WTC11 (cell line): Measurements from ENCODE around the gene TNN.

Experiments
- CREM ChIP-seq: sonication (generic); formaldehyde crosslinking; IDR thresholded peaks from 2 replicates; pipeline ENCODE4 v1.8.1; 2022; ENCODE audit warnings: mild to moderate bottlenecking, missing genetic modification reagents, moderate library complexity
- CTCF ChIP-seq: fragments of 200-600 bp; IDR thresholded peaks from 2 replicates; pipeline ENCODE4 v1.8.0; 2022; ENCODE audit warnings: antibody characterized with exemption
- MYBL2 ChIP-seq: sonication (generic); formaldehyde crosslinking; IDR thresholded peaks from 2 replicates; pipeline ENCODE4 v1.8.1; 2023; ENCODE audit warnings: mild to moderate bottlenecking, moderate library complexity, missing genetic modification reagents
- NFATC4 ChIP-seq: fragments of 250-450 bp; sonication (Bioruptor Pico); IDR thresholded peaks from 2 replicates; pipeline ENCODE4 v1.9.0; 2021; ENCODE audit warnings: mild to moderate bottlenecking
- USF2 ChIP-seq: sonication (generic); formaldehyde crosslinking; IDR thresholded peaks from 2 replicates; pipeline ENCODE4 v1.8.1; 2023; ENCODE audit warnings: mild to moderate bottlenecking, missing genetic modification reagents, moderate library complexity
- TF ChIP-seq, protein P1 (sequence below): sonication (generic); formaldehyde crosslinking; IDR thresholded peaks from 2 replicates; pipeline ENCODE4 v1.8.1; 2022; ENCODE audit warnings: mild to moderate bottlenecking, moderate library complexity, missing genetic modification reagents
- TF ChIP-seq, protein P2 (sequence below): sonication (generic); formaldehyde crosslinking; IDR thresholded peaks from 2 replicates; pipeline ENCODE4 v1.8.1; 2023; ENCODE audit warnings: mild to moderate bottlenecking, missing genetic modification reagents
- TF ChIP-seq, protein P3 (sequence below): sonication (generic); formaldehyde crosslinking; IDR thresholded peaks from 2 replicates; pipeline ENCODE4 v1.8.1; 2022; ENCODE audit warnings: mild to moderate bottlenecking, missing genetic modification reagents, moderate library complexity, borderline replicate concordance
- TF ChIP-seq, protein P4 (sequence below): sonication (generic); formaldehyde crosslinking; IDR thresholded peaks from 2 replicates; pipeline ENCODE4 v1.8.0; 2022; ENCODE audit warnings: missing genetic modification reagents

GRCh38 chr1:175179837-175180590, 112.4 kb downstream of the TNN start:
- no peak for TF ChIP-seq NFATC4 (CRISPR knock-in tag)
- TF ChIP-seq, protein P1, sequence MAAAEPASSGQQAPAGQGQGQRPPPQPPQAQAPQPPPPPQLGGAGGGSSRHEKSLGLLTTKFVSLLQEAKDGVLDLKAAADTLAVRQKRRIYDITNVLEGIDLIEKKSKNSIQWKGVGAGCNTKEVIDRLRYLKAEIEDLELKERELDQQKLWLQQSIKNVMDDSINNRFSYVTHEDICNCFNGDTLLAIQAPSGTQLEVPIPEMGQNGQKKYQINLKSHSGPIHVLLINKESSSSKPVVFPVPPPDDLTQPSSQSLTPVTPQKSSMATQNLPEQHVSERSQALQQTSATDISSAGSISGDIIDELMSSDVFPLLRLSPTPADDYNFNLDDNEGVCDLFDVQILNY (CRISPR knock-in tag): no peak
- TF ChIP-seq CREM: no peak
- TF ChIP-seq, protein P2, sequence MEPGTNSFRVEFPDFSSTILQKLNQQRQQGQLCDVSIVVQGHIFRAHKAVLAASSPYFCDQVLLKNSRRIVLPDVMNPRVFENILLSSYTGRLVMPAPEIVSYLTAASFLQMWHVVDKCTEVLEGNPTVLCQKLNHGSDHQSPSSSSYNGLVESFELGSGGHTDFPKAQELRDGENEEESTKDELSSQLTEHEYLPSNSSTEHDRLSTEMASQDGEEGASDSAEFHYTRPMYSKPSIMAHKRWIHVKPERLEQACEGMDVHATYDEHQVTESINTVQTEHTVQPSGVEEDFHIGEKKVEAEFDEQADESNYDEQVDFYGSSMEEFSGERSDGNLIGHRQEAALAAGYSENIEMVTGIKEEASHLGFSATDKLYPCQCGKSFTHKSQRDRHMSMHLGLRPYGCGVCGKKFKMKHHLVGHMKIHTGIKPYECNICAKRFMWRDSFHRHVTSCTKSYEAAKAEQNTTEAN (CRISPR knock-in tag): no peak
- no peak for TF ChIP-seq CTCF
- TF ChIP-seq, protein P3, sequence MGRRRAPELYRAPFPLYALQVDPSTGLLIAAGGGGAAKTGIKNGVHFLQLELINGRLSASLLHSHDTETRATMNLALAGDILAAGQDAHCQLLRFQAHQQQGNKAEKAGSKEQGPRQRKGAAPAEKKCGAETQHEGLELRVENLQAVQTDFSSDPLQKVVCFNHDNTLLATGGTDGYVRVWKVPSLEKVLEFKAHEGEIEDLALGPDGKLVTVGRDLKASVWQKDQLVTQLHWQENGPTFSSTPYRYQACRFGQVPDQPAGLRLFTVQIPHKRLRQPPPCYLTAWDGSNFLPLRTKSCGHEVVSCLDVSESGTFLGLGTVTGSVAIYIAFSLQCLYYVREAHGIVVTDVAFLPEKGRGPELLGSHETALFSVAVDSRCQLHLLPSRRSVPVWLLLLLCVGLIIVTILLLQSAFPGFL (CRISPR knock-in tag): no peak
- no peak for TF ChIP-seq USF2 (CRISPR knock-in tag)
- TF ChIP-seq, protein P4, sequence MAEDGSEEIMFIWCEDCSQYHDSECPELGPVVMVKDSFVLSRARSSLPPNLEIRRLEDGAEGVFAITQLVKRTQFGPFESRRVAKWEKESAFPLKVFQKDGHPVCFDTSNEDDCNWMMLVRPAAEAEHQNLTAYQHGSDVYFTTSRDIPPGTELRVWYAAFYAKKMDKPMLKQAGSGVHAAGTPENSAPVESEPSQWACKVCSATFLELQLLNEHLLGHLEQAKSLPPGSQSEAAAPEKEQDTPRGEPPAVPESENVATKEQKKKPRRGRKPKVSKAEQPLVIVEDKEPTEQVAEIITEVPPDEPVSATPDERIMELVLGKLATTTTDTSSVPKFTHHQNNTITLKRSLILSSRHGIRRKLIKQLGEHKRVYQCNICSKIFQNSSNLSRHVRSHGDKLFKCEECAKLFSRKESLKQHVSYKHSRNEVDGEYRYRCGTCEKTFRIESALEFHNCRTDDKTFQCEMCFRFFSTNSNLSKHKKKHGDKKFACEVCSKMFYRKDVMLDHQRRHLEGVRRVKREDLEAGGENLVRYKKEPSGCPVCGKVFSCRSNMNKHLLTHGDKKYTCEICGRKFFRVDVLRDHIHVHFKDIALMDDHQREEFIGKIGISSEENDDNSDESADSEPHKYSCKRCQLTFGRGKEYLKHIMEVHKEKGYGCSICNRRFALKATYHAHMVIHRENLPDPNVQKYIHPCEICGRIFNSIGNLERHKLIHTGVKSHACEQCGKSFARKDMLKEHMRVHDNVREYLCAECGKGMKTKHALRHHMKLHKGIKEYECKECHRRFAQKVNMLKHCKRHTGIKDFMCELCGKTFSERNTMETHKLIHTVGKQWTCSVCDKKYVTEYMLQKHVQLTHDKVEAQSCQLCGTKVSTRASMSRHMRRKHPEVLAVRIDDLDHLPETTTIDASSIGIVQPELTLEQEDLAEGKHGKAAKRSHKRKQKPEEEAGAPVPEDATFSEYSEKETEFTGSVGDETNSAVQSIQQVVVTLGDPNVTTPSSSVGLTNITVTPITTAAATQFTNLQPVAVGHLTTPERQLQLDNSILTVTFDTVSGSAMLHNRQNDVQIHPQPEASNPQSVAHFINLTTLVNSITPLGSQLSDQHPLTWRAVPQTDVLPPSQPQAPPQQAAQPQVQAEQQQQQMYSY (CRISPR knock-in tag): no peak
- no peak for TF ChIP-seq MYBL2 (CRISPR knock-in tag)
